K562 (cell line): Measurements from ENCODE around the gene TLE6. TPM values are rescaled to one million over a fixed set of nuclear protein-coding genes. Genes with fewer than 3 reads are reported as not detected.

Experiments
- ATAC-seq: fragments of 200-7000 bp; cut with Tn5 transposase; 3 replicates; pipeline ENCODE4 v1.9.1; 2020; ENCODE audit warnings: moderate library complexity
- BruUV-seq: library from RNA; stranded (reverse); fragments of 400-500 nt; replicated peaks from 2 replicates; lab custom pipeline; 2021; lab: Mats Ljungman, UMichigan
- CTCF ChIA-PET: fragments of 300-600 bp; formaldehyde crosslinking; extraction: SDS; loops from one replicate; lab custom pipeline; 2021; ENCODE audit warnings: low intra/inter-chr PET ratio; lab: Yijun Ruan, JAX
- POLR2A ChIA-PET: fragments of 300-600, 350-650 bp; sonication (Branson Sonifier 250); formaldehyde crosslinking; extraction: SDS; loops from one replicate; lab custom pipeline; 2021; ENCODE audit warnings: antibody characterized with exemption, inconsistent platforms; lab: Yijun Ruan, JAX
- DNase-seq, 4 experiments: peaks; one replicate each; pipeline versions ENCODE4 v3.0.0 to v3.0.0-alpha.2; 2011 to 2018; ENCODE audit warnings: low spot score in 3 of 4, mixed read lengths in 3 of 4; ENCODE audit errors: extremely low read depth in 1 of 4
- FAIRE-seq: peaks from 2 replicates; lab custom pipeline; 2011; peaks lifted over from hg19 to GRCh38; lab: Jason Lieb, UNC
- H2AFZ ChIP-seq: 2 replicates; pipeline ENCODE4 v1.6.0; 2011; ENCODE audit warnings: low read depth, low read length, control low read depth, inconsistent platforms
- H3K27ac ChIP-seq: fragments of 200-600 bp; 3 replicates; pipeline ENCODE4 v1.8.0; 2011; ENCODE audit warnings: low read depth, mild to moderate bottlenecking, control low read depth, inconsistent platforms, low read length, moderate library complexity, mixed read lengths; ENCODE audit errors: extremely low read depth
- H3K27me3 ChIP-seq, 2 experiments: fragments of 300-600 bp in 1 of 2; 2 replicates in 1 of 2; 3 replicates in 1 of 2; pipeline versions ENCODE4 v1.6.0 to v1.8.0; 2011; ENCODE audit warnings: inconsistent platforms in 2 of 2, low read length in 2 of 2, mild to moderate bottlenecking in 1 of 2, mixed read lengths in 1 of 2, moderate library complexity in 1 of 2; ENCODE audit not compliant: control insufficient read depth in 2 of 2, insufficient read depth in 2 of 2
- H3K36me3 ChIP-seq: fragments of 300-600 bp; 3 replicates; pipeline ENCODE4 v1.8.0; 2011; ENCODE audit warnings: mild to moderate bottlenecking, low read length, inconsistent platforms; ENCODE audit not compliant: control insufficient read depth, insufficient read depth
- H3K4me1 ChIP-seq, 2 experiments: fragments of 200-600 bp in 1 of 2; replicated peaks in 1 of 2; 2 replicates in 1 of 2; 3 replicates in 1 of 2; pipeline versions ENCODE4 v1.5.1 to v1.8.0; 2011; ENCODE audit warnings: inconsistent platforms in 2 of 2, low read length in 2 of 2, mild to moderate bottlenecking in 1 of 2, mixed read lengths in 1 of 2, moderate library complexity in 1 of 2; ENCODE audit not compliant: control insufficient read depth in 2 of 2, insufficient read depth in 2 of 2
- H3K4me2 ChIP-seq: 2 replicates; pipeline ENCODE4 v1.6.1; 2011; ENCODE audit warnings: low read length, control low read depth, inconsistent platforms, mixed read lengths; ENCODE audit not compliant: insufficient read depth
- H3K4me3 ChIP-seq: fragments of 200-600 bp; sonication (generic), shearing (Covaris generic); 2 replicates; pipeline ENCODE4 v1.5.1; 2016; ENCODE audit warnings: control low read depth, inconsistent platforms
- H3K79me2 ChIP-seq: fragments of 200-600 bp; 3 replicates; pipeline ENCODE4 v1.8.0; 2011; ENCODE audit warnings: low read length, inconsistent platforms; ENCODE audit not compliant: control insufficient read depth, insufficient read depth
- H3K9ac ChIP-seq, 2 experiments: 2 replicates each; pipeline versions ENCODE4 v1.6.0 to v1.6.1; 2011; ENCODE audit warnings: low read depth in 2 of 2, low read length in 2 of 2, control low read depth in 1 of 2, inconsistent platforms in 1 of 2, mild to moderate bottlenecking in 1 of 2, mixed read lengths in 1 of 2; ENCODE audit not compliant: insufficient read depth in 1 of 2
- H3K9me1 ChIP-seq: one replicate; pipeline ENCODE4 v1.6.0; 2011; ENCODE audit warnings: inconsistent platforms, mild to moderate bottlenecking, low read length, moderate library complexity; ENCODE audit not compliant: control insufficient read depth, insufficient read depth
- H3K9me3 ChIP-seq: replicated peaks from 2 replicates; pipeline ENCODE4 v1.5.1; 2011; ENCODE audit warnings: low read depth, low read length, inconsistent platforms; ENCODE audit not compliant: control insufficient read depth, insufficient read depth
- H4K20me1 ChIP-seq: replicated peaks from 2 replicates; pipeline ENCODE4 v1.6.1; 2011; ENCODE audit warnings: low read length, inconsistent platforms, mixed read lengths; ENCODE audit not compliant: control insufficient read depth, insufficient read depth
- ELF4 ChIP-seq: fragments of 450-650 bp; formaldehyde crosslinking; IDR thresholded peaks from 2 replicates; pipeline ENCODE4 v1.4.0; 2022; ENCODE audit warnings: missing genetic modification characterization
- ETV6 ChIP-seq, 3 experiments: fragments of 150-350 bp in 1 of 3; sonication (generic) in 1 of 3; formaldehyde crosslinking in 1 of 3; IDR thresholded peaks; 2 replicates each; pipeline versions ENCODE4 v1.6.1 to v1.8.0; 2014 to 2022; ENCODE audit warnings: borderline replicate concordance in 2 of 3, low read depth in 2 of 3, antibody characterized with exemption in 1 of 3, low read length in 1 of 3, mild to moderate bottlenecking in 1 of 3, missing genetic modification reagents in 1 of 3
- GMEB1 ChIP-seq: fragments of 250-450 bp; sonication (Bioruptor Pico); IDR thresholded peaks from 2 replicates; pipeline ENCODE4 v1.4.0; 2020; ENCODE audit warnings: mild to moderate bottlenecking
- KDM1A ChIP-seq, 2 experiments: fragments of 450-650 bp; IDR thresholded peaks; 2 replicates each; pipeline ENCODE4 v1.6.1; 2016; ENCODE audit warnings: mild to moderate bottlenecking in 2 of 2
- LARP7 ChIP-seq: fragments of 450-650 bp; IDR thresholded peaks from 2 replicates; pipeline ENCODE4 v1.6.1; 2016
- PHTF2 ChIP-seq: fragments of 250-450 bp; sonication (Bioruptor Pico); IDR thresholded peaks from 2 replicates; pipeline ENCODE4 v1.5.0; 2021; ENCODE audit warnings: mild to moderate bottlenecking
- RAD21 ChIP-seq, 2 experiments: fragments of 250-450 bp in 1 of 2; fragments of 450-650 bp in 1 of 2; sonication (Bioruptor Pico) in 1 of 2; formaldehyde crosslinking in 1 of 2; IDR thresholded peaks in 1 of 2; conservative IDR thresholded peaks in 1 of 2; 2 replicates each; pipeline versions ENCODE4 v1.4.0 to v1.8.0; 2020 to 2022; ENCODE audit warnings: mild to moderate bottlenecking in 2 of 2, moderate library complexity in 1 of 2
- SMARCA5 ChIP-seq: fragments of 450-650 bp; IDR thresholded peaks from 2 replicates; pipeline ENCODE4 v1.6.1; 2016
- ZBTB33 ChIP-seq: sonication (generic); formaldehyde crosslinking; IDR thresholded peaks from 2 replicates; pipeline ENCODE4 v1.8.1; 2023; ENCODE audit warnings: mild to moderate bottlenecking, missing genetic modification reagents
- ZFP1 ChIP-seq: fragments of 450-650 bp; formaldehyde crosslinking; IDR thresholded peaks from 2 replicates; pipeline ENCODE4 v1.4.0; 2020; ENCODE audit warnings: mild to moderate bottlenecking, mixed read lengths
- ZFP30 ChIP-seq: fragments of 250-450 bp; sonication (Bioruptor Pico); IDR thresholded peaks from 2 replicates; pipeline ENCODE4 v1.8.0; 2022; ENCODE audit warnings: moderate library complexity, mild to moderate bottlenecking, inconsistent platforms, borderline replicate concordance
- ZFP36 ChIP-seq: fragments of 150-350 bp; IDR thresholded peaks from 2 replicates; pipeline ENCODE4 v1.6.1; 2018; ENCODE audit warnings: low read length, low read depth; ENCODE audit not compliant: partially characterized antibody
- ZNF140 ChIP-seq: fragments of 250-450 bp; sonication (Bioruptor Pico); IDR thresholded peaks from 2 replicates; pipeline ENCODE4 v1.8.0; 2021; ENCODE audit warnings: moderate library complexity, mild to moderate bottlenecking, inconsistent platforms
- ZNF586 ChIP-seq: fragments of 450-650 bp; formaldehyde crosslinking; conservative IDR thresholded peaks from 2 replicates; pipeline ENCODE4 v1.4.0; 2020; ENCODE audit warnings: mild to moderate bottlenecking, moderate library complexity
- WGBS: fragments of 100-300 bp; shearing (Covaris generic); methylation state at CpG from one replicate; pipeline ENCODE4 v1.1.6; 2016; ENCODE audit warnings: low coverage, mixed read lengths; ENCODE audit not compliant: insufficient coverage; ENCODE audit errors: missing lambda C conversion rate; 5-methylcytosine and 5-hydroxymethylcytosine counted together
- in situ Hi-C: fragments of 300-500 bp; cut with MboI; formaldehyde crosslinking; loops from 4 replicates; pipeline ENCODE4 v1.15.0; 2018; ENCODE audit warnings: inconsistent platforms, mixed read lengths
- intact Hi-C: fragments of 100-400 bp; cut with micrococcal nuclease; formaldehyde crosslinking; loops from 2 replicates; pipeline ENCODE4 v1.14.2; 2022
- polyA plus RNA-seq, 8 experiments: library from polyadenylated mRNA; depleted of rRNA in 4 of 8; stranded (reverse) in 5 of 8; unstranded in 3 of 8; fragments of >200 nt; fragmentation: Nextera tagmentation in 2 of 8; fragmentation: Illumina TruSeq in 1 of 8; extraction: Ambion mirVana in 2 of 8; extraction: Trizol in 1 of 8; gene quantifications; 2 replicates each; pipeline versions ENCODE4 v1.2.1 to v1.2.3, GENCODE V29; 2011 to 2014; ENCODE audit warnings: inconsistent platforms in 1 of 8, missing spikeins in 1 of 8
- total RNA-seq, 7 experiments: library from RNA; depleted of rRNA in 6 of 7; stranded (reverse); fragments of >200 nt in 6 of 7; fragmentation: Illumina TruSeq in 2 of 7; extraction: Trizol in 2 of 7; gene quantifications; 2 replicates each; pipeline versions ENCODE4 v1.2.1 to v1.2.3, GENCODE V29; 2011 to 2021; ENCODE audit warnings: low replicate concordance in 1 of 7
- TF ChIP-seq, protein P1 (sequence below), 3 experiments: fragments of 200-800 bp in 1 of 3; sonication (Bioruptor generic) in 1 of 3; sonication (generic) in 1 of 3; formaldehyde crosslinking in 1 of 3; IDR thresholded peaks; 2 replicates each; pipeline versions ENCODE4 v1.6.1 to v1.8.0; 2016 to 2022; ENCODE audit warnings: mild to moderate bottlenecking in 2 of 3, missing compliant biosample characterization in 2 of 3, missing genetic modification characterization in 2 of 3, missing genetic modification reagents in 1 of 3

TLE6 gene
- total and polyA plus RNA-seq, 9 of the 15 experiments (the other 6 are each of a cell fraction or from before 2014, with no cell fraction given) = 1.1 to 6.1 (median 2.5) TPM

- H3K4me1 ChIP-seq = peaks cover 0 to 35% of the 10 kb centered on the region in 2 experiments; a peak in 3 of 5 replicates
- H3K9me1 ChIP-seq = no peaks in the 10 kb centered on the region
- no peak overlapping the region for H3K27ac ChIP-seq
- peak overlapping the region in 1 of 2 experiments; percentile 42; a peak in 1 of 4 replicates for H3K9ac ChIP-seq
- H3K4me2 ChIP-seq = peak overlapping the region; percentile 38; the same call in 1 of the 2 replicates
- no TSS peak for BruUV-seq
- POLR2A ChIA-PET = interaction anchor here (0.6 to 1.2 kb wide), 4 partner anchors 39 to 717 kb away, joined by 3 to 4 read pairs (median 3); partner anchors contain the start of gene ZNF77
- in situ Hi-C loops (no loop called here), intact Hi-C loops (no loop called here)
- peak in 2 of 4 experiments; percentile 20 to 23 for DNase-seq
- H2AFZ ChIP-seq = peak overlapping the region; percentile 47; the same call in 1 of the 2 replicates
- CTCF ChIA-PET = no interaction called here
- peak; percentile 67 for ATAC-seq
- H3K27me3 ChIP-seq = peaks cover 0 to 13% of the 10 kb centered on the region in 2 experiments; a peak in 2 of 5 replicates
- no peaks in the 10 kb centered on the region for H3K9me3 ChIP-seq
- WGBS = 26% methylated on average over 24 of the region's 24 CpGs
- H4K20me1 ChIP-seq = no peaks in the 10 kb centered on the region
- H3K79me2 ChIP-seq = no peaks in the 10 kb centered on the region
- FAIRE-seq = no peak
- no peaks in the 10 kb centered on the region for H3K36me3 ChIP-seq
- H3K4me3 ChIP-seq = no peak overlapping the region; the same call in 1 of the 2 replicates
- TF ChIP-seq ZFP1 (no peak), ZNF586 (CRISPR knock-in tag) (no peak), ELF4 (no peak), ETV6 (IDR thresholded peaks at IDR 0.05; ENCODE audit: borderline replicate concordance in 1 of 2, low read depth in 2 of 2, low read length in 1 of 2) (no peak), ETV6 (CRISPR knock-in tag; IDR thresholded peaks at IDR 0.05; ENCODE audit: borderline replicate concordance) (no peak), ZFP30 (CRISPR knock-in tag) (no peak), GMEB1 (CRISPR knock-in tag) (no peak), ZFP36 (peak; percentile 73), SMARCA5 (peak; percentile 92), KDM1A (IDR thresholded peaks at IDR 0.05) (peak in 1 of 2 experiments; percentile 32; a peak in 2 of 4 replicates), ZNF140 (no peak), RAD21 (CRISPR knock-in tag; conservative IDR thresholded peaks at IDR 0.05 in 1 of 2, IDR thresholded peaks at IDR 0.05 in 1 of 2) (no peak), PHTF2 (CRISPR knock-in tag) (no peak), ZBTB33 (CRISPR knock-in tag) (peak; percentile 59; the same call in 1 of the 2 replicates), LARP7 (no peak)
- TF ChIP-seq, protein P1, sequence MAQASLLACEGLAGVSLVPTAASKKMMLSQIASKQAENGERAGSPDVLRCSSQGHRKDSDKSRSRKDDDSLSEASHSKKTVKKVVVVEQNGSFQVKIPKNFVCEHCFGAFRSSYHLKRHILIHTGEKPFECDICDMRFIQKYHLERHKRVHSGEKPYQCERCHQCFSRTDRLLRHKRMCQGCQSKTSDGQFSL (CRISPR knock-in tag; IDR thresholded peaks at IDR 0.05) = peak; percentile 40; the same call in 1 of the 2 replicates
- TF ChIP-seq, protein P1 (tag; IDR thresholded peaks at IDR 0.05) = no peak
These were observed 6.2 kb downstream of the TLE6 start for GRCh38 chr19:2983351-2984214.
